ENCODE data around the gene C10orf95. TPM values are rescaled to one million over a fixed set of nuclear protein-coding genes. Genes with fewer than 3 reads are reported as not detected.

C10orf95 gene
- total and polyA plus RNA-seq, 2 of the 13 experiments (the other 11 are each of a cell fraction or from before 2014, with no cell fraction given), result 0.05 to 0.07 TPM

DNA sequence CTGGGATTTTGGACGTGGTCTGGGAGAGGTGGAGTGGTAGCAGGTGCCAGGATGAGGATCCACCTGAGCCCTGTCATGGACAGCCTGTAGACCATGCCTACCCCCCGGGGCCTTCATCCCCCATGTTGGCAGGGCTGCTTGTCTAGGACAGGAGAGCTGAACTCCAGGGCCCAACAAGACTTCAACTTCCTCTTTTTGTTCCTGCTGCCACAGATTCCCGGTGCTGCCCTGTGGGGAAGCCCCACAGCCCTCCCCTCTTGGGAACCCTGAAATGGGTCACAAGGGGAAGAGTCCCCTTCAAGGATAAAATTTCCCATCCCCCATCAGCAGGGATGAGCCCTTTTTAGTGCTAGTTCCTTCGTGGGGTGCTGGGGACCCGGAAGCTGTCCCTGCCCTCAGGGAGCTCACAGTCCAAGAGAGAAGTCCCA lies 17.7 kb downstream of the C10orf95 start (continued):
- TF ChIP-seq, protein P1, sequence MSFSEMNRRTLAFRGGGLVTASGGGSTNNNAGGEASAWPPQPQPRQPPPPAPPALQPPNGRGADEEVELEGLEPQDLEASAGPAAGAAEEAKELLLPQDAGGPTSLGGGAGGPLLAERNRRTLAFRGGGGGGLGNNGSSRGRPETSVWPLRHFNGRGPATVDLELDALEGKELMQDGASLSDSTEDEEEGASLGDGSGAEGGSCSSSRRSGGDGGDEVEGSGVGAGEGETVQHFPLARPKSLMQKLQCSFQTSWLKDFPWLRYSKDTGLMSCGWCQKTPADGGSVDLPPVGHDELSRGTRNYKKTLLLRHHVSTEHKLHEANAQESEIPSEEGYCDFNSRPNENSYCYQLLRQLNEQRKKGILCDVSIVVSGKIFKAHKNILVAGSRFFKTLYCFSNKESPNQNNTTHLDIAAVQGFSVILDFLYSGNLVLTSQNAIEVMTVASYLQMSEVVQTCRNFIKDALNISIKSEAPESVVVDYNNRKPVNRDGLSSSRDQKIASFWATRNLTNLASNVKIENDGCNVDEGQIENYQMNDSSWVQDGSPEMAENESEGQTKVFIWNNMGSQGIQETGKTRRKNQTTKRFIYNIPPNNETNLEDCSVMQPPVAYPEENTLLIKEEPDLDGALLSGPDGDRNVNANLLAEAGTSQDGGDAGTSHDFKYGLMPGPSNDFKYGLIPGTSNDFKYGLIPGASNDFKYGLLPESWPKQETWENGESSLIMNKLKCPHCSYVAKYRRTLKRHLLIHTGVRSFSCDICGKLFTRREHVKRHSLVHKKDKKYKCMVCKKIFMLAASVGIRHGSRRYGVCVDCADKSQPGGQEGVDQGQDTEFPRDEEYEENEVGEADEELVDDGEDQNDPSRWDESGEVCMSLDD (CRISPR knock-in tag; IDR thresholded peaks at IDR 0.05; ENCODE audit: borderline replicate concordance), result peak; percentile 47; the same call in 1 of the 2 replicates
- TF ChIP-seq HNF4A (CRISPR knock-in tag; IDR thresholded peaks at IDR 0.05) (peak; percentile 25; the same call in 1 of the 2 replicates), ZNF737 (CRISPR knock-in tag; IDR thresholded peaks at IDR 0.05; ENCODE audit: borderline replicate concordance) (0 out of 2 replicates have a peak, but pooled peaks have one; percentile 20), CENPT (CRISPR knock-in tag; IDR thresholded peaks at IDR 0.05; ENCODE audit: low read depth) (no peak), NR2F6 (IDR thresholded peaks at IDR 0.05) (no peak), NR2F6 (CRISPR knock-in tag; IDR thresholded peaks at IDR 0.05) (no peak), ZBTB8A (CRISPR knock-in tag; IDR thresholded peaks at IDR 0.05; ENCODE audit: borderline replicate concordance, low read depth) (no peak), ZFX (CRISPR knock-in tag; IDR thresholded peaks at IDR 0.05; ENCODE audit: low read depth) (0 out of 2 replicates have a peak, but pooled peaks have one; percentile 37), ZSCAN30 (CRISPR knock-in tag; IDR thresholded peaks at IDR 0.05) (no peak), HHEX (CRISPR knock-in tag; IDR thresholded peaks at IDR 0.05) (no peak), NFIC (IDR thresholded peaks at IDR 0.05; ENCODE audit: low read length) (0 out of 2 replicates have a peak, but pooled peaks have one; percentile 11), DMAP1 (CRISPR knock-in tag; IDR thresholded peaks at IDR 0.05) (0 out of 2 replicates have a peak, but pooled peaks have one; percentile 12), ZFY (CRISPR knock-in tag; IDR thresholded peaks at IDR 0.05) (peak; percentile 19; the same call in 1 of the 2 replicates), ETV5 (CRISPR knock-in tag; IDR thresholded peaks at IDR 0.05; ENCODE audit: borderline replicate concordance) (no peak), YEATS4 (CRISPR knock-in tag; IDR thresholded peaks at IDR 0.05; ENCODE audit: borderline replicate concordance) (0 out of 2 replicates have a peak, but pooled peaks have one; percentile 46), ZC3H13 (CRISPR knock-in tag; IDR thresholded peaks at IDR 0.05) (no peak), MBD4 (IDR thresholded peaks at IDR 0.05; ENCODE audit: borderline replicate concordance, low read length) (no peak), ZNF766 (CRISPR knock-in tag; IDR thresholded peaks at IDR 0.05; ENCODE audit: borderline replicate concordance) (0 out of 2 replicates have a peak, but pooled peaks have one; percentile 19)
- TF ChIP-seq, protein P2, sequence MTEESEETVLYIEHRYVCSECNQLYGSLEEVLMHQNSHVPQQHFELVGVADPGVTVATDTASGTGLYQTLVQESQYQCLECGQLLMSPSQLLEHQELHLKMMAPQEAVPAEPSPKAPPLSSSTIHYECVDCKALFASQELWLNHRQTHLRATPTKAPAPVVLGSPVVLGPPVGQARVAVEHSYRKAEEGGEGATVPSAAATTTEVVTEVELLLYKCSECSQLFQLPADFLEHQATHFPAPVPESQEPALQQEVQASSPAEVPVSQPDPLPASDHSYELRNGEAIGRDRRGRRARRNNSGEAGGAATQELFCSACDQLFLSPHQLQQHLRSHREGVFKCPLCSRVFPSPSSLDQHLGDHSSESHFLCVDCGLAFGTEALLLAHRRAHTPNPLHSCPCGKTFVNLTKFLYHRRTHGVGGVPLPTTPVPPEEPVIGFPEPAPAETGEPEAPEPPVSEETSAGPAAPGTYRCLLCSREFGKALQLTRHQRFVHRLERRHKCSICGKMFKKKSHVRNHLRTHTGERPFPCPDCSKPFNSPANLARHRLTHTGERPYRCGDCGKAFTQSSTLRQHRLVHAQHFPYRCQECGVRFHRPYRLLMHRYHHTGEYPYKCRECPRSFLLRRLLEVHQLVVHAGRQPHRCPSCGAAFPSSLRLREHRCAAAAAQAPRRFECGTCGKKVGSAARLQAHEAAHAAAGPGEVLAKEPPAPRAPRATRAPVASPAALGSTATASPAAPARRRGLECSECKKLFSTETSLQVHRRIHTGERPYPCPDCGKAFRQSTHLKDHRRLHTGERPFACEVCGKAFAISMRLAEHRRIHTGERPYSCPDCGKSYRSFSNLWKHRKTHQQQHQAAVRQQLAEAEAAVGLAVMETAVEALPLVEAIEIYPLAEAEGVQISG (CRISPR knock-in tag; IDR thresholded peaks at IDR 0.05), result peak; percentile 25; the same call in 1 of the 2 replicates
- TF ChIP-seq, protein P3, sequence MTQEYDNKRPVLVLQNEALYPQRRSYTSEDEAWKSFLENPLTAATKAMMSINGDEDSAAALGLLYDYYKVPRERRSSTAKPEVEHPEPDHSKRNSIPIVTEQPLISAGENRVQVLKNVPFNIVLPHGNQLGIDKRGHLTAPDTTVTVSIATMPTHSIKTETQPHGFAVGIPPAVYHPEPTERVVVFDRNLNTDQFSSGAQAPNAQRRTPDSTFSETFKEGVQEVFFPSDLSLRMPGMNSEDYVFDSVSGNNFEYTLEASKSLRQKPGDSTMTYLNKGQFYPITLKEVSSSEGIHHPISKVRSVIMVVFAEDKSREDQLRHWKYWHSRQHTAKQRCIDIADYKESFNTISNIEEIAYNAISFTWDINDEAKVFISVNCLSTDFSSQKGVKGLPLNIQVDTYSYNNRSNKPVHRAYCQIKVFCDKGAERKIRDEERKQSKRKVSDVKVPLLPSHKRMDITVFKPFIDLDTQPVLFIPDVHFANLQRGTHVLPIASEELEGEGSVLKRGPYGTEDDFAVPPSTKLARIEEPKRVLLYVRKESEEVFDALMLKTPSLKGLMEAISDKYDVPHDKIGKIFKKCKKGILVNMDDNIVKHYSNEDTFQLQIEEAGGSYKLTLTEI (CRISPR knock-in tag; conservative IDR thresholded peaks at IDR 0.05), result no peak
- TF ChIP-seq, protein P4, sequence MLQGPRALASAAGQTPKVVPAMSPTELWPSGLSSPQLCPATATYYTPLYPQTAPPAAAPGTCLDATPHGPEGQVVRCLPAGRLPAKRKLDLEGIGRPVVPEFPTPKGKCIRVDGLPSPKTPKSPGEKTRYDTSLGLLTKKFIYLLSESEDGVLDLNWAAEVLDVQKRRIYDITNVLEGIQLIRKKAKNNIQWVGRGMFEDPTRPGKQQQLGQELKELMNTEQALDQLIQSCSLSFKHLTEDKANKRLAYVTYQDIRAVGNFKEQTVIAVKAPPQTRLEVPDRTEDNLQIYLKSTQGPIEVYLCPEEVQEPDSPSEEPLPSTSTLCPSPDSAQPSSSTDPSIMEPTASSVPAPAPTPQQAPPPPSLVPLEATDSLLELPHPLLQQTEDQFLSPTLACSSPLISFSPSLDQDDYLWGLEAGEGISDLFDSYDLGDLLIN (CRISPR knock-in tag; IDR thresholded peaks at IDR 0.05; ENCODE audit: borderline replicate concordance), result no peak
